K562 (cell line): ENCODE data around the gene LDAH.

Source experiments
- CHD7 ChIP-seq: fragments of 200-600 bp; sonication (generic); IDR thresholded peaks from one replicate; pipeline ENCODE4 v1.6.1; 2012; ENCODE audit warnings: mild to moderate bottlenecking, low read depth, low read length, inconsistent platforms
- CUX1 ChIP-seq: fragments of 200-800 bp; sonication (Bioruptor generic); IDR thresholded peaks from 2 replicates; pipeline ENCODE4 v1.6.1; 2016; ENCODE audit warnings: missing genetic modification characterization, missing compliant biosample characterization
- E2F1 ChIP-seq: sonication (generic); formaldehyde crosslinking; IDR thresholded peaks from 2 replicates; pipeline ENCODE4 v1.8.1; 2023; ENCODE audit warnings: mild to moderate bottlenecking, missing genetic modification reagents, moderate library complexity
- NR0B1 ChIP-seq: fragments of 450-650 bp; IDR thresholded peaks from one replicate; pipeline ENCODE4 v1.6.1; 2018; ENCODE audit warnings: mild to moderate bottlenecking, moderate library complexity; ENCODE audit not compliant: partially characterized antibody
- SP2 ChIP-seq: IDR thresholded peaks from 2 replicates; pipeline ENCODE4 v1.6.1; 2011; ENCODE audit warnings: mild to moderate bottlenecking, low read depth, low read length, moderate library complexity; ENCODE audit not compliant: poor library complexity, severe bottlenecking; ENCODE audit errors: extremely low read depth
- TAF1 ChIP-seq: IDR thresholded peaks from 2 replicates; pipeline ENCODE4 v1.6.1; 2011; ENCODE audit warnings: mild to moderate bottlenecking, low read length, moderate library complexity; ENCODE audit not compliant: insufficient read depth, control insufficient read depth, severe bottlenecking; ENCODE audit errors: extremely low read depth
- THAP12 ChIP-seq: fragments of 250-450 bp; sonication (Bioruptor Pico); IDR thresholded peaks from 2 replicates; pipeline ENCODE4 v1.9.0; 2021; ENCODE audit warnings: mild to moderate bottlenecking, inconsistent platforms
- ZNF174 ChIP-seq: fragments of 250-450 bp; sonication (Bioruptor Pico); IDR thresholded peaks from 2 replicates; pipeline ENCODE4 v1.4.0; 2020; ENCODE audit warnings: mild to moderate bottlenecking
- ZNF224 ChIP-seq: sonication (generic); formaldehyde crosslinking; IDR thresholded peaks from 2 replicates; pipeline ENCODE4 v1.8.0; 2022; ENCODE audit warnings: mild to moderate bottlenecking, missing genetic modification reagents
- ZNF561 ChIP-seq: fragments of 450-650 bp; formaldehyde crosslinking; conservative IDR thresholded peaks from 2 replicates; pipeline ENCODE4 v1.4.0; 2020; ENCODE audit warnings: mild to moderate bottlenecking, moderate library complexity

- no peak for TF ChIP-seq ZNF174 (CRISPR knock-in tag)
- no peak for TF ChIP-seq CUX1 (CRISPR knock-in tag)
- no peak for TF ChIP-seq ZNF224 (CRISPR knock-in tag)
- no peak for TF ChIP-seq CHD7
- no peak for TF ChIP-seq ZNF561 (CRISPR knock-in tag)
- TF ChIP-seq NR0B1 = no peak
- TF ChIP-seq THAP12 (CRISPR knock-in tag) = no peak
- TF ChIP-seq TAF1 = no peak
- no peak for TF ChIP-seq E2F1
- no peak for TF ChIP-seq SP2
Observed at GRCh38 chr2:20638014-20638413, 184.9 kb downstream of the LDAH start.
